ENCODE results near the gene ASTL. TPM values are rescaled to one million over a fixed set of nuclear protein-coding genes. Genes with fewer than 3 reads are reported as not detected.

ASTL gene
- total and polyA plus RNA-seq, 4 donors, result not detected

DNA sequence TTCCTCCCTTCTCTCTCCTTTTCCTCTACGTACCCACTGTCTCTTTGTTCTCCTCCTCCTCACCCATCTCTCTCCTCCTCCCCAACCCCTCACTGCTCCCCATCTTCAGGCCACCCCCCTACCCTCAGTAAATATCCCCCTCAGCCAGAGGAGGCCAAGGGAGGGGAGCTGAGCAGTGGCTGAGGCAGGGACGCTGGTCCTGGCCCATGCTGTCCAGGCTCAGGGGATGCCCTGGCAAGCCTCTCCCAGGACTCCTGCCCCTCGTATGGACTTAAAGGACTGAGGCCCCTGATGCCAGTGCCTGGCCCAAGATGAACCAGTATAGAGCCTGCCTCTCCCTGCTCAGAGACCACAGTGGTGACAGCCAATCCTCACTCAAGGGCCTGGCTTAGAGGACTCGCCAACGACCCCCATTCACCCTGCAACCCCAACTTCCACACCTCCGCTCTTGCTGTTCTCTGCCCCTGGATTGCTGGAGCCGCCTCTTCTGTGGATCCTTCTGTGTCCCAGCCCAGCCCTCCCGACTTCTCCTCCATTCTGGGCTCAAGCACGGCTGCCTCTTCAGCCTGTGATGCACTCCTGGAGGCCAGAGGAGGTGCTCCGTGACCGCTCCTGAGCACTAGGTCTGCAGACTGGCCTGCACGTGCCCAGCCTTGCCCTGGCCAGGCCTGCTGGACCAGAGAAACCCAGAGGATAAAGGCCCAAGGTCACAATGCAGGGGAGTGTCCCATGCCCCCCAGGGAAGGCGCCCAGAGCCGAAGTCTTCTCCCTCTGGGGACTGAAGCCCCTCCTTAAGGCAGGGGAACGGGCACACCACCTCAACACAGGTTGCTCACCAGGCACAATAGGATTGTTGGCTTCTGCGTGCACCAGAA, 16.4 kb upstream of the ASTL start:
- H3K27me3 ChIP-seq (ENCODE audit: control insufficient read depth in 4 of 4, insufficient read depth in 4 of 4, low read length in 3 of 4), result no peaks in the 10 kb centered on the region
- no peak overlapping the region for H3K4me3 ChIP-seq (ENCODE audit: low read depth in 1 of 3, low read length in 3 of 3)
- 92% methylated on average over 16 of the region's 16 CpGs for WGBS
- no peaks in the 10 kb centered on the region for H3K4me1 ChIP-seq (ENCODE audit: control insufficient read depth in 4 of 4, insufficient read depth in 4 of 4, low read length in 3 of 4)
- DNase-seq (ENCODE audit: low spot score), result no peak
- H3K9me3 ChIP-seq (ENCODE audit: control insufficient read depth in 4 of 4, low read length in 3 of 4), result no peaks in the 10 kb centered on the region
- TF ChIP-seq RAD21 (IDR thresholded peaks at IDR 0.05) (no peak), MAX (IDR thresholded peaks at IDR 0.05) (no peak), GABPA (IDR thresholded peaks at IDR 0.05 in 1 of 2, conservative IDR thresholded peaks at IDR 0.05 in 1 of 2) (no peak), CTCF (IDR thresholded peaks at IDR 0.05; ENCODE audit: low read depth, low read length, missing input control) (no peak), SP1 (IDR thresholded peaks at IDR 0.05) (no peak), REST (IDR thresholded peaks at IDR 0.05) (no peak), NR2F2 (IDR thresholded peaks at IDR 0.05) (no peak), FOXA2 (IDR thresholded peaks at IDR 0.05) (no peak)
- no peaks in the 10 kb centered on the region for H3K36me3 ChIP-seq (ENCODE audit: control insufficient read depth in 4 of 4, insufficient read depth in 3 of 4, low read depth in 1 of 4, low read length in 3 of 4)
- H3K9ac ChIP-seq (ENCODE audit: low read depth in 1 of 2, low read length in 2 of 2), result no peak overlapping the region
- no peak overlapping the region for H3K27ac ChIP-seq (ENCODE audit: low read depth in 1 of 2, low read length in 2 of 2)

- Histone ChIP-seq H3K4me3 (ENCODE audit: low read depth in 1 of 3, low read length in 3 of 3) (no peak overlapping the region), H3K27ac (ENCODE audit: low read depth in 1 of 2, low read length in 2 of 2) (no peak overlapping the region), H3K27me3 (ENCODE audit: control insufficient read depth in 4 of 4, insufficient read depth in 4 of 4, low read length in 3 of 4) (no peaks in the 10 kb centered on the region), H3K36me3 (ENCODE audit: control insufficient read depth in 4 of 4, insufficient read depth in 3 of 4, low read depth in 1 of 4, low read length in 3 of 4) (no peaks in the 10 kb centered on the region), H3K4me1 (ENCODE audit: control insufficient read depth in 4 of 4, insufficient read depth in 4 of 4, low read length in 3 of 4) (no peaks in the 10 kb centered on the region), H3K9me3 (ENCODE audit: control insufficient read depth in 4 of 4, low read length in 3 of 4) (no peaks in the 10 kb centered on the region), H3K9ac (ENCODE audit: low read depth in 1 of 2, low read length in 2 of 2) (no peak overlapping the region)
- 87% methylated on average over 7 of the region's 7 CpGs for WGBS
- no peak for TF ChIP-seq EGR1 (IDR thresholded peaks at IDR 0.05; ENCODE audit: low read depth in 2 of 2)
- TF ChIP-seq GABPA (IDR thresholded peaks at IDR 0.05 in 1 of 2, conservative IDR thresholded peaks at IDR 0.05 in 1 of 2), result no peak
- TF ChIP-seq MAX (IDR thresholded peaks at IDR 0.05), result no peak
- TF ChIP-seq RXRA (IDR thresholded peaks at IDR 0.05), result no peak
- no peak for TF ChIP-seq REST (IDR thresholded peaks at IDR 0.05)
- no peak for TF ChIP-seq FOXA2 (IDR thresholded peaks at IDR 0.05)
- no peak for TF ChIP-seq JUND (IDR thresholded peaks at IDR 0.05)
- no peak for TF ChIP-seq CTCF (IDR thresholded peaks at IDR 0.05; ENCODE audit: low read depth, low read length, missing input control)
- TF ChIP-seq TAF1 (conservative IDR thresholded peaks at IDR 0.05), result no peak
- TF ChIP-seq SP1 (IDR thresholded peaks at IDR 0.05), result no peak
- TF ChIP-seq FOXA1 (IDR thresholded peaks at IDR 0.05), result no peak
- TF ChIP-seq YY1 (IDR thresholded peaks at IDR 0.05), result no peak
- no peak for TF ChIP-seq RAD21 (IDR thresholded peaks at IDR 0.05)
- TF ChIP-seq HNF4A (conservative IDR thresholded peaks at IDR 0.05), result no peak
- TF ChIP-seq ATF3 (IDR thresholded peaks at IDR 0.05), result no peak
- TF ChIP-seq HNF4G (IDR thresholded peaks at IDR 0.05), result no peak
- no peak for DNase-seq (ENCODE audit: low spot score)
Measured at GRCh38 chr2:96153991-96154431, 15.7 kb upstream of the ASTL start.

Measured in liver (tissue), 9 donors.